Activated naive CD4-positive, alpha-beta T cell treated with anti-CD3 and anti-CD28 coated beads, Interleukin-2, amount 10 ng/mL, durations not matched to agents 7 days and 5 days (primary cell): ENCODE data around the gene MOB3B.
"Not testable (repeated sequence)": the region's sequence is repeated elsewhere in the genome, so short reads cannot be mapped to it uniquely, and the experiment has no call there.

Experiments used
- CTCF ChIA-PET: fragments of 350-600 bp; sonication (Branson Sonifier 250); formaldehyde crosslinking; loops from one replicate; lab custom pipeline; 2021; ENCODE audit warnings: antibody characterized with exemption; lab: Charles Lee
- DNase-seq: peaks from one replicate; pipeline ENCODE4 v3.0.0-alpha.2; 2020
- H3K27ac Mint-ChIP-seq: one replicate; pipeline ENCODE4 v1.8.0; 2021; ENCODE audit warnings: mild to moderate bottlenecking, moderate library complexity, mixed read lengths
- H3K27me3 Mint-ChIP-seq: one replicate; pipeline ENCODE4 v1.8.0; 2021; ENCODE audit warnings: mild to moderate bottlenecking, mixed read lengths
- H3K36me3 Mint-ChIP-seq: one replicate; pipeline ENCODE4 v1.8.0; 2021; ENCODE audit warnings: mixed read lengths
- H3K4me1 Mint-ChIP-seq: one replicate; pipeline ENCODE4 v1.8.0; 2021; ENCODE audit warnings: mixed read lengths
- H3K4me3 Mint-ChIP-seq: one replicate; pipeline ENCODE4 v1.8.0; 2021; ENCODE audit warnings: mild to moderate bottlenecking, moderate library complexity, mixed read lengths
- H3K9me3 Mint-ChIP-seq: one replicate; pipeline ENCODE4 v1.8.0; 2021; ENCODE audit warnings: mixed read lengths

Gene MOB3B

GRCh38 chr9:27472195-27472594 is 57.4 kb downstream of the MOB3B start:
- Mint-ChIP-seq H3K27me3 (no peaks in the 10 kb centered on the region), H3K9me3 (no peaks in the 10 kb centered on the region), H3K4me1 (peaks cover 13% of the 10 kb centered on the region), H3K27ac (no peak overlapping the region), H3K36me3 (no peaks in the 10 kb centered on the region), H3K4me3 (no peak overlapping the region)
- no peak for DNase-seq
- CTCF ChIA-PET, result no interaction called here

- no peak for DNase-seq
- H3K4me1 Mint-ChIP-seq, result peaks cover 13% of the 10 kb centered on the region
- H3K27ac Mint-ChIP-seq, result no peak overlapping the region
- H3K27me3 Mint-ChIP-seq, result no peaks in the 10 kb centered on the region
- H3K9me3 Mint-ChIP-seq, result no peaks in the 10 kb centered on the region
- H3K36me3 Mint-ChIP-seq, result no peaks in the 10 kb centered on the region
- CTCF ChIA-PET, result no interaction called here
- no peak overlapping the region for H3K4me3 Mint-ChIP-seq
These were observed 57.8 kb downstream of the MOB3B start for GRCh38 chr9:27471789-27472188.

GRCh38 chr9:27471366-27471765 is 58.2 kb downstream of the MOB3B start:
- H3K27me3 Mint-ChIP-seq, result no peaks in the 10 kb centered on the region
- no peak for DNase-seq
- no peak overlapping the region for H3K4me3 Mint-ChIP-seq
- H3K36me3 Mint-ChIP-seq, result no peaks in the 10 kb centered on the region
- peaks cover 13% of the 10 kb centered on the region for H3K4me1 Mint-ChIP-seq
- CTCF ChIA-PET, result no interaction called here
- no peak overlapping the region for H3K27ac Mint-ChIP-seq
- H3K9me3 Mint-ChIP-seq, result no peaks in the 10 kb centered on the region

- CTCF ChIA-PET, result no interaction called here
- no peak for DNase-seq
- H3K27ac Mint-ChIP-seq, result no peak overlapping the region
- H3K4me1 Mint-ChIP-seq, result peaks cover 13% of the 10 kb centered on the region
- H3K36me3 Mint-ChIP-seq, result no peaks in the 10 kb centered on the region
- no peaks in the 10 kb centered on the region for H3K27me3 Mint-ChIP-seq
- no peak overlapping the region for H3K4me3 Mint-ChIP-seq
- no peaks in the 10 kb centered on the region for H3K9me3 Mint-ChIP-seq
These were observed 59.2 kb downstream of the MOB3B start for GRCh38 chr9:27470291-27470856.

- peaks cover 2% of the 10 kb centered on the region for H3K9me3 Mint-ChIP-seq
- DNase-seq, result no peak
- H3K4me1 Mint-ChIP-seq, result peaks cover 13% of the 10 kb centered on the region
- H3K4me3 Mint-ChIP-seq, result no peak overlapping the region
- H3K27me3 Mint-ChIP-seq, result peaks cover 2% of the 10 kb centered on the region
- CTCF ChIA-PET, result no interaction called here
- no peaks in the 10 kb centered on the region for H3K36me3 Mint-ChIP-seq
- H3K27ac Mint-ChIP-seq, result no peak overlapping the region
These were observed 60.1 kb downstream of the MOB3B start for GRCh38 chr9:27469550-27469949.

- Mint-ChIP-seq H3K36me3 (no peaks in the 10 kb centered on the region), H3K4me1 (peaks cover 13% of the 10 kb centered on the region), H3K27ac (no peak overlapping the region), H3K9me3 (peaks cover 2% of the 10 kb centered on the region), H3K27me3 (peaks cover 3% of the 10 kb centered on the region), H3K4me3 (no peak overlapping the region)
- DNase-seq, result no peak
- CTCF ChIA-PET, result no interaction called here
These were observed 61.0 kb downstream of the MOB3B start for GRCh38 chr9:27468462-27469110.

- H3K27me3 Mint-ChIP-seq, result peaks cover 3% of the 10 kb centered on the region
- no peak for DNase-seq
- H3K27ac Mint-ChIP-seq, result no peak overlapping the region
- no peaks in the 10 kb centered on the region for H3K36me3 Mint-ChIP-seq
- peaks cover 2% of the 10 kb centered on the region for H3K9me3 Mint-ChIP-seq
- no peak overlapping the region for H3K4me3 Mint-ChIP-seq
- CTCF ChIA-PET, result no interaction called here
- H3K4me1 Mint-ChIP-seq, result peaks cover 13% of the 10 kb centered on the region
These were observed 61.6 kb downstream of the MOB3B start for GRCh38 chr9:27468000-27468399.

GRCh38 chr9:27467486-27467885 is 62.1 kb downstream of the MOB3B start:
- Mint-ChIP-seq H3K27ac (no peak overlapping the region), H3K9me3 (peaks cover 2% of the 10 kb centered on the region)

GRCh38 chr9:27466516-27466915 is 63.1 kb downstream of the MOB3B start:
- H3K27ac Mint-ChIP-seq, CTCF ChIA-PET, DNase-seq, H3K36me3 Mint-ChIP-seq, H3K27me3 Mint-ChIP-seq, H3K9me3 Mint-ChIP-seq, H3K4me3 Mint-ChIP-seq: not testable (repeated sequence)
- H3K4me1 Mint-ChIP-seq, result peaks cover 14% of the 10 kb centered on the region

More at GRCh38 chr9:27467486-27467885, 62.1 kb downstream of the MOB3B start:
- H3K27me3 Mint-ChIP-seq, result peaks cover 3% of the 10 kb centered on the region
- no peak for DNase-seq
- no peaks in the 10 kb centered on the region for H3K36me3 Mint-ChIP-seq
- no peak overlapping the region for H3K4me3 Mint-ChIP-seq
- H3K4me1 Mint-ChIP-seq, result peaks cover 16% of the 10 kb centered on the region
- CTCF ChIA-PET, result no interaction called here

- H3K9me3 Mint-ChIP-seq, H3K27ac Mint-ChIP-seq, DNase-seq, H3K27me3 Mint-ChIP-seq, H3K36me3 Mint-ChIP-seq, H3K4me3 Mint-ChIP-seq, CTCF ChIA-PET: not testable (repeated sequence)
- peaks cover 16% of the 10 kb centered on the region for H3K4me1 Mint-ChIP-seq
These were observed 64.7 kb downstream of the MOB3B start for GRCh38 chr9:27464950-27465349.

- Mint-ChIP-seq H3K9me3 (peaks cover 2% of the 10 kb centered on the region), H3K36me3 (no peaks in the 10 kb centered on the region)
These were observed 66.8 kb downstream of the MOB3B start for GRCh38 chr9:27462846-27463245.

GRCh38 chr9:27462434-27462833 is 67.2 kb downstream of the MOB3B start:
- CTCF ChIA-PET, result interaction anchor here (1.1 to 2.0 kb wide), 2 partner anchors 11 to 130 kb away, joined by 3 to 6 read pairs; no protein-coding TSS in a partner anchor
- DNase-seq, result no peak
- Mint-ChIP-seq H3K4me3 (no peak overlapping the region), H3K36me3 (no peaks in the 10 kb centered on the region), H3K9me3 (peaks cover 2% of the 10 kb centered on the region), H3K27me3 (peaks cover 3% of the 10 kb centered on the region), H3K27ac (no peak overlapping the region), H3K4me1 (peaks cover 19% of the 10 kb centered on the region)

More at GRCh38 chr9:27462846-27463245, 66.8 kb downstream of the MOB3B start:
- CTCF ChIA-PET, result interaction anchor here (2.0 kb wide), 1 partner anchor 130 kb away, joined by 6 read pairs; no protein-coding TSS in a partner anchor
- Mint-ChIP-seq H3K27ac (no peak overlapping the region), H3K4me3 (no peak overlapping the region), H3K27me3 (peaks cover 3% of the 10 kb centered on the region), H3K4me1 (peaks cover 15% of the 10 kb centered on the region)
- no peak for DNase-seq

GRCh38 chr9:27460226-27461023 is 69.2 kb downstream of the MOB3B start:
- Mint-ChIP-seq H3K27ac (no peak overlapping the region), H3K4me1 (peaks cover 25% of the 10 kb centered on the region), H3K27me3 (peaks cover 3% of the 10 kb centered on the region), H3K36me3 (no peaks in the 10 kb centered on the region), H3K9me3 (peaks cover 2% of the 10 kb centered on the region), H3K4me3 (no peak overlapping the region)
- CTCF ChIA-PET, result interaction anchor here (2.0 kb wide), 1 partner anchor 128 kb away, joined by 6 read pairs; no protein-coding TSS in a partner anchor
- DNase-seq, result no peak

- Mint-ChIP-seq H3K4me1 (peaks cover 20% of the 10 kb centered on the region), H3K4me3 (no peak overlapping the region), H3K9me3 (no peaks in the 10 kb centered on the region), H3K27ac (no peak overlapping the region), H3K27me3 (no peaks in the 10 kb centered on the region), H3K36me3 (no peaks in the 10 kb centered on the region)
- CTCF ChIA-PET, result no interaction called here
- no peak for DNase-seq
These were observed 72.2 kb downstream of the MOB3B start for GRCh38 chr9:27457445-27457844.
